SK-N-MC (cell line): ENCODE measurements around the gene GNAI3.

Experiments used
- EZH2 ChIP-seq: fragments of 200-600 bp; sonication (generic); IDR thresholded peaks from one replicate; pipeline ENCODE4 v1.6.1; 2017; ENCODE audit warnings: antibody characterized with exemption
- FOXP2 ChIP-seq: optimal IDR thresholded peaks from 2 replicates; pipeline ENCODE3; 2011; ENCODE audit warnings: mild to moderate bottlenecking, moderate library complexity; ENCODE audit not compliant: insufficient read depth; ENCODE audit errors: extremely low read length, control extremely low read depth
- POLR2AphosphoS5 ChIP-seq: IDR thresholded peaks from 2 replicates; pipeline ENCODE4 v1.6.1; 2012; ENCODE audit warnings: mild to moderate bottlenecking, low read depth, low read length, borderline replicate concordance

DNA sequence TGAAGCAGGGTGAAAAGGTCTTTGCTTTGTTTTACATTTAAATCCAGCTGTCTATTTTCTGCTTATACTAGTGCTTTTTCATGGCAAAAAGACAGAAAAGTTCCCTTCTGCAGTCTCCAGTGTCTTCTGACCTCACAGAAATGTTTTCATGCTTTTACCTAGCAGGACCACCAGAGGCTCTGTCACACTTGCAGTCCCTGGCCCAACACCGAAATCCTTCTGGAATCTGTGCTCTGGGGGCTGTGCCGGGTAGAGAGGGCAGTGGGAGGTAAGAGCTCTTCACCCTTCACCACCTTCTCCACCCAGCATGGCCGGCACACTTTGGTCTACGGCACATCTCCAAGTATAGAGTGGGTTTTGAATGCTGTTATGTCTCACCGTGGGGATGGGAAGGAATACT, 50.2 kb downstream of the GNAI3 start:
- TF ChIP-seq POLR2AphosphoS5 (no peak), EZH2 (no peak), FOXP2 (no peak)
